PC-9 (cell line): ENCODE measurements around the gene PHPT1. TPM values are rescaled to one million over a fixed set of nuclear protein-coding genes. Genes with fewer than 3 reads are reported as not detected.
A peak's percentile ranks its signal among the peaks of the same experiment; 100 is the strongest.

Experiments used
- BruUV-seq: library from RNA; stranded (reverse); fragments of 400-500 nt; replicated peaks from 2 replicates; lab custom pipeline; 2021; lab: Mats Ljungman, UMichigan
- CTCF ChIA-PET: fragments of 300-600 bp; sonication (Branson Sonifier 250); formaldehyde crosslinking; loops from one replicate; lab custom pipeline; 2022; ENCODE audit warnings: antibody characterized with exemption; lab: Charles Lee
- POLR2A ChIA-PET: fragments of 300-600 bp; sonication (Branson Sonifier 250); formaldehyde crosslinking; loops from one replicate; lab custom pipeline; 2022; ENCODE audit warnings: antibody characterized with exemption; ENCODE audit not compliant: unreplicated experiment; lab: Charles Lee
- DNase-seq, 2 experiments: peaks; one replicate each; pipeline versions ENCODE4 v3.0.0 to v3.0.0-alpha.2; 2015 to 2022; ENCODE audit warnings: mixed read lengths in 1 of 2
- H2AFZ ChIP-seq: fragments of 200-600 bp; sonication (generic); 2 replicates; pipeline ENCODE4 v1.8.1; 2017; ENCODE audit warnings: antibody characterized with exemption
- H3F3A ChIP-seq: fragments of 200-600 bp; sonication (generic); 2 replicates; pipeline ENCODE4 v1.8.1; 2017; ENCODE audit warnings: antibody characterized with exemption, mild to moderate bottlenecking, low read depth; ENCODE audit not compliant: insufficient read depth
- H3K27ac ChIP-seq: fragments of 200-600 bp; sonication (generic); 2 replicates; pipeline ENCODE4 v1.6.1; 2016; ENCODE audit warnings: mixed run types
- H3K27me3 ChIP-seq: fragments of 200-600 bp; sonication (generic); 2 replicates; pipeline ENCODE4 v1.6.1; 2016; ENCODE audit warnings: low read depth, mixed run types; ENCODE audit not compliant: insufficient read depth
- H3K36me3 ChIP-seq: fragments of 200-600 bp; sonication (generic); 2 replicates; pipeline ENCODE4 v1.6.1; 2016; ENCODE audit warnings: low read depth, mixed run types
- H3K4me1 ChIP-seq: fragments of 200-600 bp; sonication (generic); replicated peaks from 2 replicates; pipeline ENCODE4 v1.6.1; 2016; ENCODE audit warnings: mixed run types; ENCODE audit not compliant: insufficient read depth
- H3K4me2 ChIP-seq: fragments of 200-600 bp; sonication (generic); 2 replicates; pipeline ENCODE4 v1.6.1; 2017; ENCODE audit warnings: mixed run types
- H3K4me3 ChIP-seq: fragments of 200-600 bp; sonication (generic); 2 replicates; pipeline ENCODE4 v1.6.1; 2016; ENCODE audit warnings: mixed run types
- H3K79me2 ChIP-seq: fragments of 200-600 bp; sonication (generic); 2 replicates; pipeline ENCODE4 v1.6.1; 2017; ENCODE audit warnings: low read depth, mixed run types
- H3K9me2 ChIP-seq: fragments of 200-600 bp; sonication (generic); 2 replicates; pipeline ENCODE4 v1.8.1; 2017; ENCODE audit warnings: mild to moderate bottlenecking; ENCODE audit not compliant: insufficient read depth
- H3K9me3 ChIP-seq: fragments of 200-600 bp; sonication (generic); 2 replicates; pipeline ENCODE4 v1.8.1; 2016; ENCODE audit warnings: low read depth; ENCODE audit not compliant: insufficient read depth
- H4K20me1 ChIP-seq: fragments of 200-600 bp; sonication (generic); 2 replicates; pipeline ENCODE4 v1.8.1; 2017; ENCODE audit not compliant: insufficient read depth
- EZH2 ChIP-seq: fragments of 200-600 bp; sonication (generic); IDR thresholded peaks from 2 replicates; pipeline ENCODE4 v1.8.0; 2017; ENCODE audit warnings: antibody characterized with exemption, low read depth
- intact Hi-C: fragments of 100-400 bp; cut with micrococcal nuclease; formaldehyde crosslinking; loops from one replicate; pipeline ENCODE4 v1.10.0; 2022; ENCODE audit not compliant: unreplicated experiment
- total RNA-seq: library from RNA; stranded (reverse); gene quantifications from 2 replicates; pipeline ENCODE4 v1.2.3, GENCODE V29; 2021
- TF ChIP-seq, protein P1 (sequence below): fragments of 200-600 bp; sonication (generic); conservative IDR thresholded peaks from 2 replicates; pipeline ENCODE4 v1.6.1; 2017; ENCODE audit warnings: mixed run types, antibody characterized with exemption, mild to moderate bottlenecking, moderate library complexity

Gene PHPT1
- total RNA-seq, 1 experiment from 2014 or later: 112 TPM

DNA sequence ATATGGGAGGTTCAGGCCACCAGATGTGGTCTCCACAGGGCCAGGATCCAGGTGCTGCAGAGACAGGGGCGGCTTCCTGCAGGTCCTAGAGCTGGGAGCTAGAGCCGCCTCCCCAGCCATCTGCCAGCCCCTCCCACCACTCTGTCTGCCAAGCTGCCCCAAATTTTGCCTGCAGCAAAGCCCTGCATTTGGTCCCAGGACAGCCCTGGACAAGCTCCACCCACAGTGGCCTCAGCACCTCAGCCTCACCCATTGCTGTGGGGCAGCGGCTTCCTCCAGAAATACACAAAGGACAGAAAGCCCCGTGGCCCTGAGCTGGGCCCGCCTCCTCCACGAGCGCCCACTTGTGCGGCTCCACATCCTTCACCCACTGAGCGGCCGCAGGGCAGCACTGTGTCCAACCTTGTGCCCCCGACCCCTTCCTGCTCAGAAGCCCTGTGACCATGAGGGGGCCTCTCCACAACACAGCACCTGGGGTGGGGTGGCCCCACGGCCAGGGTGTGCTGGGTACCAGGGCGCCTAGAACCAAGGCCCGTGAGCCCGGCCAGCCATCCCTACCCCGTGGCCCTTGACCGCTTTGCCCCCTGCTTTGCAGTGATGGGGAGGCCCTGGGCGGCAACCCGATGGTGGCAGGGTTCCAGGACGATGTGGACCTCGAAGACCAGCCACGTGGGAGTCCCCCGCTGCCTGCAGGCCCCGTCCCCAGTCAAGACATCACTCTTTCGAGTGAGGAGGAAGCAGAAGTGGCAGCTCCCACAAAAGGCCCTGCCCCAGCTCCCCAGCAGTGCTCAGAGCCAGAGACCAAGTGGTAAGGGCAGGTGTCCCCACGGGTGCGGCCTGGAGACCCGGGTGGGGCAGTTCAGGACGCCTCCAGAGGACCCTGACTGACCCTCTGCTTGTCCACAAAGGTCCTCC is 10.6 kb upstream of the PHPT1 start:
- Histone ChIP-seq H3K4me1 (0 out of 2 replicates have a peak, but pooled peaks cover 2% of the 10 kb centered on the region), H3F3A (peaks cover 35% of the 10 kb centered on the region), H3K4me2 (no peak overlapping the region), H4K20me1 (peaks cover 16% of the 10 kb centered on the region; the same call in 1 of the 2 replicates), H2AFZ (no peak overlapping the region), H3K36me3 (no peaks in the 10 kb centered on the region), H3K79me2 (no peaks in the 10 kb centered on the region), H3K9me2 (no peaks in the 10 kb centered on the region), H3K27ac (no peak overlapping the region), H3K4me3 (no peak overlapping the region), H3K9me3 (no peaks in the 10 kb centered on the region), H3K27me3 (no peaks in the 10 kb centered on the region)
- CTCF ChIA-PET: no interaction called here
- no TSS peak for BruUV-seq
- DNase-seq: peak in 1 of 2 experiments; percentile 56
- intact Hi-C loops: no loop called here
- no peak for TF ChIP-seq EZH2
- TF ChIP-seq, protein P1, sequence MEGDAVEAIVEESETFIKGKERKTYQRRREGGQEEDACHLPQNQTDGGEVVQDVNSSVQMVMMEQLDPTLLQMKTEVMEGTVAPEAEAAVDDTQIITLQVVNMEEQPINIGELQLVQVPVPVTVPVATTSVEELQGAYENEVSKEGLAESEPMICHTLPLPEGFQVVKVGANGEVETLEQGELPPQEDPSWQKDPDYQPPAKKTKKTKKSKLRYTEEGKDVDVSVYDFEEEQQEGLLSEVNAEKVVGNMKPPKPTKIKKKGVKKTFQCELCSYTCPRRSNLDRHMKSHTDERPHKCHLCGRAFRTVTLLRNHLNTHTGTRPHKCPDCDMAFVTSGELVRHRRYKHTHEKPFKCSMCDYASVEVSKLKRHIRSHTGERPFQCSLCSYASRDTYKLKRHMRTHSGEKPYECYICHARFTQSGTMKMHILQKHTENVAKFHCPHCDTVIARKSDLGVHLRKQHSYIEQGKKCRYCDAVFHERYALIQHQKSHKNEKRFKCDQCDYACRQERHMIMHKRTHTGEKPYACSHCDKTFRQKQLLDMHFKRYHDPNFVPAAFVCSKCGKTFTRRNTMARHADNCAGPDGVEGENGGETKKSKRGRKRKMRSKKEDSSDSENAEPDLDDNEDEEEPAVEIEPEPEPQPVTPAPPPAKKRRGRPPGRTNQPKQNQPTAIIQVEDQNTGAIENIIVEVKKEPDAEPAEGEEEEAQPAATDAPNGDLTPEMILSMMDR: no peak
- POLR2A ChIA-PET: interaction anchor here (0.6 to 0.8 kb wide), 3 partner anchors 18 to 37 kb away, joined by 3 to 8 read pairs (median 5); partner anchors contain the start of gene RABL6

DNA sequence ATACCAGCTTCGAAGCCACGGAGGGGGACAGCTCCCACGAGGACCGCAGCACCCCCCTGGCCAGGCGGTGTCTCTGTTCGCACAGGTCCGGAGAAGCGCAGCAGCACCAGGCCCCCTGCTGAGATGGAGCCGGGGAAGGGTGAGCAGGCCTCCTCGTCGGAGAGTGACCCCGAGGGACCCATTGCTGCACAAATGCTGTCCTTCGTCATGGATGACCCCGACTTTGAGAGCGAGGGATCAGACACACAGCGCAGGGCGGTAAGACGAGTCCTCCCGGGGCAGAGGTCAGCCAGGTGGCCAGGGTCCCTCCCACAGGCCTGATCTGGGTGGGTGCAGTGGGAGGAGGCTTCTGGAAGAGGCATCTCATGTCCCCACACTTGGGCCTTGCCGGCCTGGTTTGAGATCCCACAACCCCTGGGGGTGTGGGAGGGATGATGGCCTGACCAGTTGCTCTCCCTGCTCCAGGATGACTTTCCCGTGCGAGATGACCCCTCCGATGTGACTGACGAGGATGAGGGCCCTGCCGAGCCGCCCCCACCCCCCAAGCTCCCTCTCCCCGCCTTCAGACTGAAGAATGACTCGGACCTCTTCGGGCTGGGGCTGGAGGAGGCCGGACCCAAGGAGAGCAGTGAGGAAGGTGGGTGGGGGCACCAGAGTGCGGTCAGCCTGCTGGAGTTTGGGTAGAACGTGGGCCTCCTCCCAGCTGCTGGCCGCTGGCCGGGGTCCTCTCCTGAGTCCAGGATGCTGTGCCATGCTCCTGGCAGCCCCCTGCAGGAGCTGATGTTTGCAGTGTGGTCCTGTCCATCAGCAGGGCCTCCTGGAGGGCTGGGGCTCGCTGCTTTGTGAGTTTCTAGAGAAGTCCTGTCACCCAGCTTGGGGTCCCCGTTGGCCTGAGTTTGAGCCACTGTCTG is 9.7 kb upstream of the PHPT1 start:
- TF ChIP-seq, protein P1: no peak
- no peak for TF ChIP-seq EZH2
- Histone ChIP-seq H3K9me3 (no peaks in the 10 kb centered on the region), H3K4me3 (no peak overlapping the region), H2AFZ (no peak overlapping the region), H3K4me1 (0 out of 2 replicates have a peak, but pooled peaks cover 2% of the 10 kb centered on the region), H3K79me2 (no peaks in the 10 kb centered on the region), H3K27me3 (no peaks in the 10 kb centered on the region), H3F3A (peaks cover 26% of the 10 kb centered on the region), H3K4me2 (peak overlapping the region; percentile 26; the same call in 1 of the 2 replicates), H3K27ac (no peak overlapping the region), H4K20me1 (peaks cover 16% of the 10 kb centered on the region; the same call in 1 of the 2 replicates), H3K9me2 (no peaks in the 10 kb centered on the region), H3K36me3 (no peaks in the 10 kb centered on the region)
- no TSS peak for BruUV-seq
- ChIA-PET POLR2A (no interaction called here), CTCF (no interaction called here)
- intact Hi-C loops: no loop called here
- no peak for DNase-seq
